GM06990 (cell line): Measurements from ENCODE around the gene PDILT.

Experiments
- DNase-seq: peaks from one replicate; pipeline ENCODE4 v3.0.0-alpha.2; 2011; ENCODE audit not compliant: insufficient read length; ENCODE audit errors: extremely low read depth
- H3K27me3 ChIP-seq: replicated peaks from 2 replicates; pipeline ENCODE4 v1.6.0; 2011; ENCODE audit warnings: low read length; ENCODE audit not compliant: control insufficient read depth, insufficient read depth
- H3K36me3 ChIP-seq: 2 replicates; pipeline ENCODE4 v1.5.1; 2011; ENCODE audit warnings: low read length; ENCODE audit not compliant: control insufficient read depth, insufficient read depth
- H3K4me3 ChIP-seq: replicated peaks from 2 replicates; pipeline ENCODE4 v1.5.1; 2011; ENCODE audit warnings: low read depth, mild to moderate bottlenecking, control low read depth, low read length
- TF ChIP-seq, protein P1 (sequence below): IDR thresholded peaks from 2 replicates; pipeline ENCODE4 v1.5.1; 2011; ENCODE audit warnings: low read length, control low read depth, mild to moderate bottlenecking, inconsistent platforms; ENCODE audit not compliant: insufficient read depth, poor library complexity, severe bottlenecking

PDILT gene

DNA sequence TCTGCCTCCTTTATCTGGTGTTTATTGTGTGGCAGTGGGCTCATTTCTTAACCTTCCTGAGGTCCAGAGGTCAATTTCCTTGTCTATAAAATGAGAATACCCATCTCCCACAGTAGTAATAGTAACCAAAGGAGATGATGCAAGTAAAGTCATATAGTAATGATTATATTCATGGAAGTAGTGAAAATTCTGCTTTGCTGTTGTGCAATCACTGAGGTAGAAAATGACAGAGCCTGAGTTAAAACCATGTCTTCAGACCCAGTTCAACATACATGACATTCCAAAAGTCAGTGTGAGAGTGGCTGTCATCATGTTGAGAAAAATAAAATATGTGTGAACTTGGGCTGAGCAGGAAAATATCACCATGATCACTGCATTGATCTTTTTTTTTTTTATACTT lies 51.2 kb downstream of the PDILT start:
- Histone ChIP-seq H3K27me3 (no peaks in the 10 kb centered on the region), H3K36me3 (no peaks in the 10 kb centered on the region), H3K4me3 (no peak overlapping the region)
- TF ChIP-seq, protein P1, sequence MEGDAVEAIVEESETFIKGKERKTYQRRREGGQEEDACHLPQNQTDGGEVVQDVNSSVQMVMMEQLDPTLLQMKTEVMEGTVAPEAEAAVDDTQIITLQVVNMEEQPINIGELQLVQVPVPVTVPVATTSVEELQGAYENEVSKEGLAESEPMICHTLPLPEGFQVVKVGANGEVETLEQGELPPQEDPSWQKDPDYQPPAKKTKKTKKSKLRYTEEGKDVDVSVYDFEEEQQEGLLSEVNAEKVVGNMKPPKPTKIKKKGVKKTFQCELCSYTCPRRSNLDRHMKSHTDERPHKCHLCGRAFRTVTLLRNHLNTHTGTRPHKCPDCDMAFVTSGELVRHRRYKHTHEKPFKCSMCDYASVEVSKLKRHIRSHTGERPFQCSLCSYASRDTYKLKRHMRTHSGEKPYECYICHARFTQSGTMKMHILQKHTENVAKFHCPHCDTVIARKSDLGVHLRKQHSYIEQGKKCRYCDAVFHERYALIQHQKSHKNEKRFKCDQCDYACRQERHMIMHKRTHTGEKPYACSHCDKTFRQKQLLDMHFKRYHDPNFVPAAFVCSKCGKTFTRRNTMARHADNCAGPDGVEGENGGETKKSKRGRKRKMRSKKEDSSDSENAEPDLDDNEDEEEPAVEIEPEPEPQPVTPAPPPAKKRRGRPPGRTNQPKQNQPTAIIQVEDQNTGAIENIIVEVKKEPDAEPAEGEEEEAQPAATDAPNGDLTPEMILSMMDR, result no peak
- DNase-seq, result no peak

DNA sequence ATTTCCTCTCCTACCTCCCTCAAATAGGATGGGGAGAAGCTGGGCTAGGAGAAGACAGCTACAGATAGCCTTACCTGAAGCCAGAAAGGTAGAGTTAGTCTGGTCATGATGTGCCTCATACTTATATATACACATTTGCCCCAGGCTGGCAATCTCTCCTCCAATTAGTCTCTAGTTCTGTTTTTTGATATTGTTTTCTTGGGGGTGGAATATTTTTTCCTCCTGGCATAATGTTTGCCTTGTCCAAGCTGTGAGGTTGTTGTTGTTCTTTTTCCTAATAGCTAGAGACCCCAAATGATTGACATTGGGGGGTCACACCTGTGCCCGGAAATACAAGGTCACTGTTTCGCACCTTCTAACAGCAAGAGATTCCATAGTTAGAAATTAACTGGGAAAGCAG lies 51.9 kb downstream of the PDILT start, which contains the start of gene UMOD:
Gene UMOD, minus strand, starts transcription at position 101 of the 400 bp plus-strand sequence. CDS start 1,978 bp downstream, outside the sequence.
- Histone ChIP-seq H3K27me3 (no peaks in the 10 kb centered on the region), H3K4me3 (no peak within 1 kb of the TSS), H3K36me3 (no peaks in the 10 kb centered on the region)
- TF ChIP-seq, protein P1, result no peak
- DNase-seq, result no peak

DNA sequence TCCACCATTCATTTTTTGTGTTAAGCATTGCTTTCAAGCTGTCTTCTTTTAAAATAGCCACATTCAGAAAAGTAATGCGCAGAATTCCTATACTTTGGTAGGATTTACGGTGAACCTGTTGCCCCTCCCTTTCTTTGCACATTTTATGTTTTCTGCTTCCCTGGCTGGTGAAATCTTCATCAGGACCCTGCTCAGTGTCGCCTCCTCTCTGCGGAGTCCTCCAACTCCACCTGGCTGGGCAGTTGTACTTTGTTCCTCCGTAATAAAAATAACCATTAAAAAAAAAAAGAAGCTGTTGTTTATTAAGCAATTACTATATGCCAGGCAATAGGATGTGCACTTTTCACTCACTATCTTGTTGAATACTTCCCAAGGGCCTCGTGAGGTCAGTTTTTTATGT lies 54.9 kb downstream of the PDILT start:
- Histone ChIP-seq H3K36me3 (no peaks in the 10 kb centered on the region), H3K4me3 (no peak overlapping the region), H3K27me3 (no peaks in the 10 kb centered on the region)
- DNase-seq, result no peak
- TF ChIP-seq, protein P1, result no peak

DNA sequence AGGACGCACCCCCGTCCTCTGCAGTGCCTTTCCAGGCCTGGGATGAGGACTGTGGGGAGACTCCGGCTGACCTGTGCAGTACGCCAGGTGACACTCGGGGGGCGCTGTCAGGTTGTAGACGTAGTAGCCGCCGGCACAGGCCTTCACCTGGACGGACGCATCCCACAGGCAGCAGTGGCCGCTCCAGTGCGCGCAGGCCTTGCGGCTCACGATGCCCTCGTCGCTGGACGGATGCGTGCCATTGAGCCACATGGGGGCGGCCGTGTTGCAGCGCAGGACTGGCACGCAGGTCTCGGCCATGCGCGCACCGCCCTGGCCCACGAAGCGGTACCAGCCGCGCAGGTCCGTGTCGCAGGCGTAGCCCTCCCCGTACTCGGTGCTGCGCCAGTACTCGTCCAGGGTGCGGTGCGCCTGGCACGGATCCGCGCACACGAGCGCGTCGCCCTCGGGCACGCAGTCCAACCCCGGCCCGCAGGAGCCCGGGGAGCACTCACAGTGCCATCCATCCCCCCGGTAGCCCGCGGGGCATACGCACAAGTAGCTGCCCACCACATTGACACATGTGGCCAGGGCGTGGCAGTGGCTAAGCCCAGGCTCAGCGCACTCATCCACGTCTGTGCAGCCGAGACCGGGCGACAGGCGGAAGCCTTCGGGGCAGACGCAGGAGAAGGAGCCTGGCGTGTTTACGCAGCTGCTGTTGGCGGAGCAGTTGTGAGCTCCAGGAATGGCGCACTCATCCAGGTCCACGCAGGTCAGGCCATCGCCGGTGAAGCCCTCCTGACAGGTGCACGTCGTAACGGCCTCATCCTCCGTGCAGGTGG lies 56.0 kb downstream of the PDILT start:
- no peak overlapping the region for H3K4me3 ChIP-seq
- peak; percentile 11 for DNase-seq
- TF ChIP-seq, protein P1, result no peak
- no peaks in the 10 kb centered on the region for H3K27me3 ChIP-seq
- H3K36me3 ChIP-seq, result no peaks in the 10 kb centered on the region

DNA sequence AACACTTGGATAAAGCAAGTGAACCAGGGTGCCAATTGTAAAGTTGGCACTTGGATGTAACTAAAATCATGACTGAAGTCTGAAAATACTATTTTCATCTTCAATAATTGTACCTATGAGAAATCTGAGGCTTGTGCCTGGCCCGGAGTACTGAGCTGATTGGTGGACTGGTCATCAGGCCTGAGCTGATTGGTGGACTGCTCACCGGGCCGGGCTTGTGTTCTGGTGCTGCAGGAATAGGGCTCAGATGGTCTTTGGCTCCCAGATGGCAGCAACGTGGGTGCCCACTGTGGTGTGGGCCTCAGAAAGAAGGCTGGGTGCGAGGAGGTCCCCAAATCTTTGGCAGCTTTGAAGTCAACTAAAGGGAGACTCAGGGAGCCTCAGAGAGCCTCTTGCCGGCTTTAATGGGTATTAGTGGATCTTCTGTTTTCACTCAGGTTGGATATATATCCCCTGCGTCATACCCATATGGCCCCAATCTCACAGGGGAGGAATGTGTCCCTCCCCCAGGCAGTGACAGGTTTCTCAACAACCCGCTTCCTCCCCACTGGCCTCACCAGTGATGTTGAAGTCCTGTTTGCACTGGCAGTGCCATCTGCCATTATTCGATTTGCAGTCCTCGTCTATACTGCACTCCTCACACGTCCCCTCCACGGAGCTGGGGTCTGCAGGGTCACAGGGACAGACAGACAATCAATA lies 56.7 kb downstream of the PDILT start:
- Histone ChIP-seq H3K4me3 (no peak overlapping the region), H3K36me3 (no peaks in the 10 kb centered on the region), H3K27me3 (no peaks in the 10 kb centered on the region)
- TF ChIP-seq, protein P1, result no peak
- DNase-seq, result no peak
